ENCODE data around the gene MRPS5. TPM values are rescaled to one million over a fixed set of nuclear protein-coding genes. Genes with fewer than 3 reads are reported as not detected.

The MRPS5 gene
- total RNA-seq, 1 donor from 2014 or later: 75.2 TPM

GRCh38 chr2:95059656-95060370 lies 61.8 kb downstream of the MRPS5 start:
- no peak overlapping the region for H3K27ac ChIP-seq
- H3K27me3 Mint-ChIP-seq (ENCODE audit: insufficient read depth, low read depth): peaks cover 15% of the 10 kb centered on the region
- H3K9ac ChIP-seq: no peak overlapping the region
- no peak overlapping the region for H2AFZ ChIP-seq (replicated peaks)
- peaks cover 6% of the 10 kb centered on the region for H3K9me3 ChIP-seq (ENCODE audit: low read depth)
- H3K9me3 Mint-ChIP-seq: no peaks in the 10 kb centered on the region
- H3K27me3 ChIP-seq: no peaks in the 10 kb centered on the region
- no peaks in the 10 kb centered on the region for H3K79me2 ChIP-seq (ENCODE audit: low read depth)
- H3F3A ChIP-seq (ENCODE audit: low read depth): no peaks in the 10 kb centered on the region
- H3K4me3 ChIP-seq: no peak overlapping the region
- H3K4me1 ChIP-seq: no peaks in the 10 kb centered on the region
- H3K36me3 ChIP-seq: no peaks in the 10 kb centered on the region
- no peak for TF ChIP-seq CTCF (IDR thresholded peaks at IDR 0.05)
- TF ChIP-seq EZH2phosphoT487 (IDR thresholded peaks at IDR 0.05): no peak
- TF ChIP-seq EZH2 (IDR thresholded peaks at IDR 0.05): no peak
- no peak overlapping the region for H3K4me2 ChIP-seq
- no peak overlapping the region for H3K4me3 Mint-ChIP-seq
- peaks cover 42% of the 10 kb centered on the region for H3K4me1 Mint-ChIP-seq
- no peak overlapping the region for H3K27ac Mint-ChIP-seq
- no peak for DNase-seq (ENCODE audit: low spot score)
- no peaks in the 10 kb centered on the region for H3K36me3 Mint-ChIP-seq
- H4K20me1 ChIP-seq (ENCODE audit: low read depth): no peaks in the 10 kb centered on the region

- peaks cover 6% of the 10 kb centered on the region for H3K9me3 ChIP-seq (ENCODE audit: low read depth)
- no peak overlapping the region for H3K4me3 ChIP-seq
- no peaks in the 10 kb centered on the region for H3K79me2 ChIP-seq (ENCODE audit: low read depth)
- H3K4me2 ChIP-seq: no peak overlapping the region
- no peaks in the 10 kb centered on the region for H4K20me1 ChIP-seq (ENCODE audit: low read depth)
- H3K27me3 Mint-ChIP-seq (ENCODE audit: insufficient read depth, low read depth): peaks cover 15% of the 10 kb centered on the region
- H3K36me3 ChIP-seq: no peaks in the 10 kb centered on the region
- H3K4me1 Mint-ChIP-seq: peaks cover 41% of the 10 kb centered on the region
- H3F3A ChIP-seq (ENCODE audit: low read depth): no peaks in the 10 kb centered on the region
- H3K4me1 ChIP-seq: no peaks in the 10 kb centered on the region
- no peaks in the 10 kb centered on the region for H3K27me3 ChIP-seq
- TF ChIP-seq EZH2phosphoT487 (IDR thresholded peaks at IDR 0.05): no peak
- TF ChIP-seq EZH2 (IDR thresholded peaks at IDR 0.05): no peak
- no peak for TF ChIP-seq CTCF (IDR thresholded peaks at IDR 0.05)
- H3K27ac Mint-ChIP-seq: no peak overlapping the region
- no peak overlapping the region for H3K27ac ChIP-seq
- no peak overlapping the region for H2AFZ ChIP-seq (replicated peaks)
- H3K9ac ChIP-seq: no peak overlapping the region
- H3K36me3 Mint-ChIP-seq: no peaks in the 10 kb centered on the region
- DNase-seq (ENCODE audit: low spot score): no peak
- H3K4me3 Mint-ChIP-seq: no peak overlapping the region
- H3K9me3 Mint-ChIP-seq: no peaks in the 10 kb centered on the region
Measured at GRCh38 chr2:95058989-95059641, 62.5 kb downstream of the MRPS5 start.

GRCh38 chr2:95058466-95058988 lies 63.1 kb downstream of the MRPS5 start:
- no peak for DNase-seq (ENCODE audit: low spot score)
- no peak overlapping the region for H3K4me2 ChIP-seq
- H3K4me3 ChIP-seq: no peak overlapping the region
- H3F3A ChIP-seq (ENCODE audit: low read depth): no peaks in the 10 kb centered on the region
- Mint-ChIP-seq H3K27ac (no peak overlapping the region), H3K4me1 (peaks cover 36% of the 10 kb centered on the region), H3K27me3 (ENCODE audit: insufficient read depth, low read depth) (peaks cover 16% of the 10 kb centered on the region), H3K4me3 (peak overlapping the region; percentile 38), H3K9me3 (no peaks in the 10 kb centered on the region), H3K36me3 (no peaks in the 10 kb centered on the region)
- H3K9ac ChIP-seq: no peak overlapping the region
- H2AFZ ChIP-seq (replicated peaks): no peak overlapping the region
- TF ChIP-seq EZH2 (IDR thresholded peaks at IDR 0.05) (no peak), CTCF (IDR thresholded peaks at IDR 0.05) (no peak), EZH2phosphoT487 (IDR thresholded peaks at IDR 0.05) (no peak)
- H3K79me2 ChIP-seq (ENCODE audit: low read depth): no peaks in the 10 kb centered on the region
- no peaks in the 10 kb centered on the region for H4K20me1 ChIP-seq (ENCODE audit: low read depth)
- H3K36me3 ChIP-seq: no peaks in the 10 kb centered on the region
- H3K27ac ChIP-seq: no peak overlapping the region
- peaks cover 6% of the 10 kb centered on the region for H3K9me3 ChIP-seq (ENCODE audit: low read depth)
- H3K27me3 ChIP-seq: no peaks in the 10 kb centered on the region
- no peaks in the 10 kb centered on the region for H3K4me1 ChIP-seq
